IMR-90 (cell line): Measurements from ENCODE around the gene RHBDD1. TPM values are rescaled to one million over a fixed set of nuclear protein-coding genes. Genes with fewer than 3 reads are reported as not detected.

Experiments
- ATAC-seq: fragments of 200-7000 bp; cut with Tn5 transposase; 2 replicates; pipeline ENCODE4 v1.9.1; 2020; ENCODE audit warnings: low read depth, mild to moderate bottlenecking, moderate library complexity
- Bru-seq: library from RNA; stranded (reverse); fragments of 400-500 nt; gene quantifications from one replicate; lab custom pipeline; 2021; lab: Mats Ljungman, UMichigan
- BruChase-seq, 2 experiments: library from RNA; stranded (reverse); fragments of 400-500 nt; gene quantifications; one replicate each; lab custom pipeline; 2021; lab: Mats Ljungman, UMichigan
- BruUV-seq: library from RNA; stranded (reverse); fragments of 400-500 nt; replicated peaks from 2 replicates; lab custom pipeline; 2021; lab: Mats Ljungman, UMichigan
- CTCF ChIA-PET: fragments of 300-600 bp; formaldehyde crosslinking; extraction: SDS; loops from one replicate; lab custom pipeline; 2021; ENCODE audit warnings: antibody characterized with exemption; lab: Yijun Ruan, JAX
- POLR2A ChIA-PET: fragments of 300-600 bp; sonication (Branson Sonifier 250); formaldehyde crosslinking; loops from one replicate; lab custom pipeline; 2022; ENCODE audit warnings: antibody characterized with exemption; ENCODE audit not compliant: unreplicated experiment; lab: Charles Lee
- DNase-seq: peaks from one replicate; pipeline ENCODE4 v3.0.0; 2013
- H2AFZ ChIP-seq: replicated peaks from 2 replicates; pipeline ENCODE3; 2013; ENCODE audit warnings: low read length, mild to moderate bottlenecking; ENCODE audit not compliant: poor library complexity
- H2AK5ac ChIP-seq: 2 replicates; pipeline ENCODE4 v1.6.1; 2013; ENCODE audit warnings: low read depth, low read length, inconsistent platforms
- H2AK9ac ChIP-seq: replicated peaks from 2 replicates; pipeline ENCODE3; 2013; ENCODE audit warnings: mild to moderate bottlenecking, low read depth, low read length, moderate library complexity; ENCODE audit not compliant: poor library complexity
- H2BK120ac ChIP-seq: 2 replicates; pipeline ENCODE4 v1.6.1; 2013; ENCODE audit warnings: low read depth, low read length, inconsistent platforms
- H2BK15ac ChIP-seq: 3 replicates; pipeline ENCODE4 v1.6.1; 2013; ENCODE audit warnings: low read depth, low read length, inconsistent platforms
- H2BK20ac ChIP-seq: 2 replicates; pipeline ENCODE4 v1.6.1; 2013; ENCODE audit warnings: low read depth, mild to moderate bottlenecking, inconsistent platforms, low read length, moderate library complexity
- H2BK5ac ChIP-seq: 2 replicates; pipeline ENCODE4 v1.6.1; 2013; ENCODE audit warnings: mild to moderate bottlenecking, low read depth, low read length, inconsistent platforms; ENCODE audit not compliant: poor library complexity, severe bottlenecking
- H3K14ac ChIP-seq: replicated peaks from 2 replicates; pipeline ENCODE4 v1.6.1; 2013; ENCODE audit warnings: low read depth, low read length, inconsistent platforms
- H3K18ac ChIP-seq: 2 replicates; pipeline ENCODE4 v1.6.1; 2013; ENCODE audit warnings: low read depth, low read length, control low read depth
- H3K23ac ChIP-seq: 2 replicates; pipeline ENCODE4 v1.6.1; 2013; ENCODE audit warnings: low read depth, low read length, inconsistent platforms
- H3K27ac ChIP-seq: 2 replicates; pipeline ENCODE4 v1.5.1; 2013; ENCODE audit warnings: mild to moderate bottlenecking, control low read depth, low read length; ENCODE audit not compliant: insufficient read depth
- H3K27me3 ChIP-seq: 2 replicates; pipeline ENCODE4 v1.6.1; 2013; ENCODE audit warnings: low read length; ENCODE audit not compliant: control insufficient read depth, insufficient read depth
- H3K36me3 ChIP-seq: 2 replicates; pipeline ENCODE4 v1.6.1; 2013; ENCODE audit warnings: low read length, mixed read lengths; ENCODE audit not compliant: control insufficient read depth, insufficient read depth
- H3K4ac ChIP-seq: 2 replicates; pipeline ENCODE4 v1.6.1; 2013; ENCODE audit warnings: low read depth, low read length, inconsistent platforms
- H3K4me1 ChIP-seq: 2 replicates; pipeline ENCODE4 v1.6.1; 2013; ENCODE audit warnings: low read length, mixed read lengths; ENCODE audit not compliant: control insufficient read depth, insufficient read depth
- H3K4me2 ChIP-seq: 2 replicates; pipeline ENCODE4 v1.6.1; 2013; ENCODE audit warnings: low read depth, mild to moderate bottlenecking, control low read depth, low read length, moderate library complexity
- H3K4me3 ChIP-seq: 2 replicates; pipeline ENCODE4 v1.5.1; 2013; ENCODE audit warnings: low read depth, mild to moderate bottlenecking, control low read depth, low read length, moderate library complexity; ENCODE audit not compliant: insufficient read depth
- H3K56ac ChIP-seq: 2 replicates; pipeline ENCODE4 v1.6.1; 2013; ENCODE audit warnings: low read length, inconsistent platforms; ENCODE audit not compliant: insufficient read depth; ENCODE audit errors: extremely low read depth
- H3K79me1 ChIP-seq, 2 experiments: 2 replicates each; pipeline ENCODE4 v1.6.1; 2013; ENCODE audit warnings: low read length in 2 of 2, inconsistent platforms in 1 of 2, low read depth in 1 of 2
- H3K9ac ChIP-seq: 2 replicates; pipeline ENCODE4 v1.6.1; 2013; ENCODE audit warnings: low read depth, low read length, control low read depth
- H3K9me1 ChIP-seq: 2 replicates; pipeline ENCODE4 v1.6.1; 2013; ENCODE audit warnings: low read length, inconsistent platforms; ENCODE audit not compliant: insufficient read depth
- H3K9me3 ChIP-seq: 2 replicates; pipeline ENCODE4 v1.6.1; 2013; ENCODE audit warnings: low read length; ENCODE audit not compliant: control insufficient read depth, insufficient read depth
- H4K20me1 ChIP-seq: 2 replicates; pipeline ENCODE4 v1.6.1; 2013; ENCODE audit warnings: low read length, inconsistent platforms; ENCODE audit not compliant: insufficient read depth
- H4K5ac ChIP-seq: 2 replicates; pipeline ENCODE4 v1.6.1; 2013; ENCODE audit warnings: mild to moderate bottlenecking, low read depth, low read length, control low read depth
- H4K8ac ChIP-seq, 2 experiments: 2 replicates each; pipeline ENCODE4 v1.6.1; 2013; ENCODE audit warnings: low read depth in 2 of 2, low read length in 2 of 2, control low read depth in 1 of 2, inconsistent platforms in 1 of 2
- H4K91ac ChIP-seq: 2 replicates; pipeline ENCODE4 v1.6.1; 2013; ENCODE audit warnings: low read depth, low read length, inconsistent platforms; ENCODE audit not compliant: insufficient read depth
- CEBPB ChIP-seq: IDR thresholded peaks from 2 replicates; pipeline ENCODE4 v1.6.1; 2012; ENCODE audit warnings: low read depth, low read length, improper control_type of control experiment
- CHD1 ChIP-seq: IDR thresholded peaks from 2 replicates; pipeline ENCODE4 v1.6.1; 2012; ENCODE audit warnings: low read depth, low read length, improper control_type of control experiment
- FOS ChIP-seq: fragments of 150-350 bp; IDR thresholded peaks from 2 replicates; pipeline ENCODE4 v1.6.1; 2016; ENCODE audit warnings: low read depth, low read length
- MAZ ChIP-seq: IDR thresholded peaks from 2 replicates; pipeline ENCODE4 v1.6.1; 2012; ENCODE audit warnings: low read depth, mild to moderate bottlenecking, low read length, improper control_type of control experiment, moderate library complexity, borderline replicate concordance
- RAD21 ChIP-seq: IDR thresholded peaks from 2 replicates; pipeline ENCODE4 v1.6.1; 2012; ENCODE audit warnings: low read length, improper control_type of control experiment
- WGBS, 2 experiments: methylation state at CpG; one replicate each; pipeline versions ENCODE4 v1.1.5 to v1.1.7; 2013; ENCODE audit warnings: missing lambda C conversion rate in 2 of 2; ENCODE audit not compliant: insufficient read length in 1 of 2; ENCODE audit errors: extremely low coverage in 2 of 2; 5-methylcytosine and 5-hydroxymethylcytosine counted together
- dilution Hi-C: fragments of 300-500 bp; cut with HindIII; formaldehyde crosslinking; loops from one replicate; pipeline ENCODE4 v1.14.3; 2018; ENCODE audit warnings: low sequenced_read_pairs; ENCODE audit not compliant: unreplicated experiment
- in situ Hi-C: fragments of 300-500 bp; cut with MboI; formaldehyde crosslinking; loops from 3 replicates; pipeline ENCODE4 v1.14.3; 2019; ENCODE audit warnings: low sequenced_read_pairs, inconsistent platforms, mixed read lengths
- intact Hi-C: fragments of 100-400 bp; cut with micrococcal nuclease; formaldehyde crosslinking; loops from 2 replicates; pipeline ENCODE4 v1.10.0; 2022
- long read RNA-seq: library from polyadenylated mRNA; unstranded; transcript quantifications from one replicate; pipeline ENCODE4 v2.0.0, GENCODE V29; 2021; ENCODE audit not compliant: unreplicated experiment
- polyA plus RNA-seq, 3 experiments: library from polyadenylated mRNA; depleted of rRNA; stranded (reverse); fragments of >200 nt; gene quantifications; 2 replicates each; pipeline ENCODE4 v1.2.3, GENCODE V29; 2012; ENCODE audit warnings: low replicate concordance in 1 of 3
- total RNA-seq: library from RNA; depleted of rRNA; stranded (reverse); fragments of >200 nt; gene quantifications from 2 replicates; pipeline ENCODE4 v1.2.3, GENCODE V29; 2012; rRNA removed
- TF ChIP-seq, protein P1 (sequence below): conservative IDR thresholded peaks from 2 replicates; pipeline ENCODE4 v1.5.1; 2012; ENCODE audit warnings: mild to moderate bottlenecking, low read depth, low read length, improper control_type of control experiment
- TF ChIP-seq, protein P2 (sequence below): fragments of 150-350 bp; IDR thresholded peaks from 2 replicates; pipeline ENCODE4 v1.6.1; 2017; ENCODE audit warnings: mild to moderate bottlenecking, antibody characterized with exemption, low read length, low read depth
- TF ChIP-seq, protein P3 (sequence below): fragments of 150-350 bp; IDR thresholded peaks from 2 replicates; pipeline ENCODE4 v1.6.1; 2016; ENCODE audit warnings: low read depth, mild to moderate bottlenecking, low read length, moderate library complexity, borderline replicate concordance

The RHBDD1 gene, protein sequence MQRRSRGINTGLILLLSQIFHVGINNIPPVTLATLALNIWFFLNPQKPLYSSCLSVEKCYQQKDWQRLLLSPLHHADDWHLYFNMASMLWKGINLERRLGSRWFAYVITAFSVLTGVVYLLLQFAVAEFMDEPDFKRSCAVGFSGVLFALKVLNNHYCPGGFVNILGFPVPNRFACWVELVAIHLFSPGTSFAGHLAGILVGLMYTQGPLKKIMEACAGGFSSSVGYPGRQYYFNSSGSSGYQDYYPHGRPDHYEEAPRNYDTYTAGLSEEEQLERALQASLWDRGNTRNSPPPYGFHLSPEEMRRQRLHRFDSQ
- 11.9 and 14.0 TPM in 2 replicates for total RNA-seq
- polyA plus RNA-seq (2012; rRNA removed) = 9.3 and 9.7 TPM in 2 replicates
- 4.0 and 4.1 TPM in 2 replicates for polyA plus RNA-seq (2012; cell fraction: cytosol; rRNA removed)
- 3.8 and 8.8 TPM in 2 replicates for polyA plus RNA-seq (2012; cell fraction: nucleus; rRNA removed; ENCODE audit: low replicate concordance)
- Bru-seq, nascent RNA = percentile 75 among the genes with signal in this experiment
- percentile 65 among the genes with signal in this experiment for BruChase-seq, experiment 1, labeled RNA remaining after a 6-hour chase
- percentile 72 among the genes with signal in this experiment for BruChase-seq, experiment 2, labeled RNA remaining after a 2-hour chase
- long read RNA-seq, full-length matches to known transcripts = 5 of 29 reads
- long read RNA-seq, partial matches to known transcripts = 1 of 29 reads
- long read RNA-seq, other reads (novel, unspliced or antisense) = 23 of 29 reads

- POLR2A ChIA-PET = interaction anchor here (0.5 to 0.7 kb wide), 2 partner anchors 79 to 482 kb away, joined by 3 to 6 read pairs; no protein-coding TSS in a partner anchor
- TF ChIP-seq, protein P1, sequence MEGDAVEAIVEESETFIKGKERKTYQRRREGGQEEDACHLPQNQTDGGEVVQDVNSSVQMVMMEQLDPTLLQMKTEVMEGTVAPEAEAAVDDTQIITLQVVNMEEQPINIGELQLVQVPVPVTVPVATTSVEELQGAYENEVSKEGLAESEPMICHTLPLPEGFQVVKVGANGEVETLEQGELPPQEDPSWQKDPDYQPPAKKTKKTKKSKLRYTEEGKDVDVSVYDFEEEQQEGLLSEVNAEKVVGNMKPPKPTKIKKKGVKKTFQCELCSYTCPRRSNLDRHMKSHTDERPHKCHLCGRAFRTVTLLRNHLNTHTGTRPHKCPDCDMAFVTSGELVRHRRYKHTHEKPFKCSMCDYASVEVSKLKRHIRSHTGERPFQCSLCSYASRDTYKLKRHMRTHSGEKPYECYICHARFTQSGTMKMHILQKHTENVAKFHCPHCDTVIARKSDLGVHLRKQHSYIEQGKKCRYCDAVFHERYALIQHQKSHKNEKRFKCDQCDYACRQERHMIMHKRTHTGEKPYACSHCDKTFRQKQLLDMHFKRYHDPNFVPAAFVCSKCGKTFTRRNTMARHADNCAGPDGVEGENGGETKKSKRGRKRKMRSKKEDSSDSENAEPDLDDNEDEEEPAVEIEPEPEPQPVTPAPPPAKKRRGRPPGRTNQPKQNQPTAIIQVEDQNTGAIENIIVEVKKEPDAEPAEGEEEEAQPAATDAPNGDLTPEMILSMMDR = no peak
- TF ChIP-seq RAD21 = no peak
- no peak for TF ChIP-seq CHD1
- peak; percentile 91 for TF ChIP-seq MAZ
- peak; percentile 8; the same call in 1 of the 2 replicates for TF ChIP-seq FOS
- TF ChIP-seq, protein P2, sequence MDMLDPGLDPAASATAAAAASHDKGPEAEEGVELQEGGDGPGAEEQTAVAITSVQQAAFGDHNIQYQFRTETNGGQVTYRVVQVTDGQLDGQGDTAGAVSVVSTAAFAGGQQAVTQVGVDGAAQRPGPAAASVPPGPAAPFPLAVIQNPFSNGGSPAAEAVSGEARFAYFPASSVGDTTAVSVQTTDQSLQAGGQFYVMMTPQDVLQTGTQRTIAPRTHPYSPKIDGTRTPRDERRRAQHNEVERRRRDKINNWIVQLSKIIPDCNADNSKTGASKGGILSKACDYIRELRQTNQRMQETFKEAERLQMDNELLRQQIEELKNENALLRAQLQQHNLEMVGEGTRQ = peak; percentile 46; the same call in 1 of the 2 replicates
- TF ChIP-seq, protein P3, sequence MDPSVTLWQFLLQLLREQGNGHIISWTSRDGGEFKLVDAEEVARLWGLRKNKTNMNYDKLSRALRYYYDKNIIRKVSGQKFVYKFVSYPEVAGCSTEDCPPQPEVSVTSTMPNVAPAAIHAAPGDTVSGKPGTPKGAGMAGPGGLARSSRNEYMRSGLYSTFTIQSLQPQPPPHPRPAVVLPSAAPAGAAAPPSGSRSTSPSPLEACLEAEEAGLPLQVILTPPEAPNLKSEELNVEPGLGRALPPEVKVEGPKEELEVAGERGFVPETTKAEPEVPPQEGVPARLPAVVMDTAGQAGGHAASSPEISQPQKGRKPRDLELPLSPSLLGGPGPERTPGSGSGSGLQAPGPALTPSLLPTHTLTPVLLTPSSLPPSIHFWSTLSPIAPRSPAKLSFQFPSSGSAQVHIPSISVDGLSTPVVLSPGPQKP = no peak
- peak; percentile 80 for TF ChIP-seq CEBPB
These were observed at the start of gene RHBDD1 for GRCh38 chr2:226835796-226836547. Gene RHBDD1 (plus strand): TSS chr2:226836054. CDS start chr2:226864694, 28,640 bp downstream.

More at GRCh38 chr2:226835796-226836547, at the start of gene RHBDD1:
- Histone ChIP-seq H3K79me1 (peaks cover 19 to 33% of the 10 kb centered on the region in 2 experiments), H3K4me3 (peak within 1 kb of the TSS; percentile 55), H3K9me3 (no peaks in the 10 kb centered on the region), H3K4ac (peak within 1 kb of the TSS; percentile 87), H3K4me2 (peak within 1 kb of the TSS; percentile 92), H3K9me1 (peaks cover 5% of the 10 kb centered on the region; the same call in 1 of the 2 replicates), H2BK120ac (peak within 1 kb of the TSS; percentile 74), H4K20me1 (no peaks in the 10 kb centered on the region), H2BK5ac (peak within 1 kb of the TSS; percentile 83), H4K5ac (peak within 1 kb of the TSS; percentile 88), H3K56ac (peak within 1 kb of the TSS; percentile 86), H3K18ac (peak within 1 kb of the TSS; percentile 71), H2BK20ac (no peak within 1 kb of the TSS), H3K27me3 (no peaks in the 10 kb centered on the region), H3K27ac (peak within 1 kb of the TSS; percentile 83), H4K8ac (peak within 1 kb of the TSS; percentile 70 to 93), H3K14ac (peak within 1 kb of the TSS; percentile 78), H3K23ac (peak within 1 kb of the TSS; percentile 85), H3K9ac (peak within 1 kb of the TSS; percentile 73), H4K91ac (peak within 1 kb of the TSS; percentile 80), H2AK5ac (peak within 1 kb of the TSS; percentile 65), H2AK9ac (peak within 1 kb of the TSS; percentile 45), H3K4me1 (peaks cover 2% of the 10 kb centered on the region; the same call in 1 of the 2 replicates), H2BK15ac (peak within 1 kb of the TSS; percentile 16; the same call in 1 of the 3 replicates), H3K36me3 (0 out of 2 replicates have a peak, but pooled peaks cover 2% of the 10 kb centered on the region), H2AFZ (peak within 1 kb of the TSS; percentile 95)
- DNase-seq (peak; percentile 95), ATAC-seq (peak; percentile 96)
- intact Hi-C loops = loop anchor here (1.0 to 5.0 kb wide), 3 partner anchors 36 to 149 kb away; no protein-coding TSS in a partner anchor
- CTCF ChIA-PET = interaction anchor here (1.7 kb wide), 1 partner anchor 11 kb away, joined by 8 read pairs; no protein-coding TSS in a partner anchor
- in situ Hi-C loops = no loop called here
- TSS peak; percentile 58 for BruUV-seq
- dilution Hi-C loops = no loop called here
- WGBS, 2 experiments = 0% methylated on average over 37 of the region's 75 CpGs; no CpG with 5 or more reads in 1 of the 2 experiments
